Measurements from ENCODE around the gene LDLRAD4. TPM values are rescaled to one million over a fixed set of nuclear protein-coding genes. Genes with fewer than 3 reads are reported as not detected.

The LDLRAD4 gene
- total and polyA plus RNA-seq, 12 donors: 3.9 to 64.5 (median 36.0) TPM

- no peaks in the 10 kb centered on the region for H3K9me3 ChIP-seq (replicated peaks in 1 of 3)
- H3K27ac ChIP-seq: no peak overlapping the region
- WGBS, 4 donors: 89 to 96% (median 94%) methylated on average over 6 of the region's 6 CpGs
- no peak overlapping the region for H3K4me3 ChIP-seq
- H3K4me1 ChIP-seq (replicated peaks in 1 of 2): peaks cover 0 to 11% of the 10 kb centered on the region in 2 donors
- no peaks in the 10 kb centered on the region for H3K36me3 ChIP-seq (replicated peaks in 1 of 2)
- no peak for DNase-seq
- no peaks in the 10 kb centered on the region for H3K27me3 ChIP-seq
- TF ChIP-seq CTCF (IDR thresholded peaks at IDR 0.05) (no peak), POLR2A (IDR thresholded peaks at IDR 0.05) (no peak)
- intact Hi-C loops (cut with DNase I): no loop called here
Observed at GRCh38 chr18:13356032-13356431, 137.5 kb downstream of the LDLRAD4 start.

GRCh38 chr18:13357289-13357688 lies 138.7 kb downstream of the LDLRAD4 start:
- Histone ChIP-seq H3K4me3 (no peak overlapping the region), H3K4me1 (replicated peaks in 1 of 2) (peaks cover 0 to 16% of the 10 kb centered on the region in 2 donors), H3K36me3 (replicated peaks in 1 of 2) (no peaks in the 10 kb centered on the region), H3K27me3 (no peaks in the 10 kb centered on the region), H3K27ac (no peak overlapping the region), H3K9me3 (replicated peaks in 1 of 3) (no peaks in the 10 kb centered on the region)
- no peak for TF ChIP-seq POLR2A (IDR thresholded peaks at IDR 0.05)
- TF ChIP-seq CTCF (IDR thresholded peaks at IDR 0.05): no peak
- no peak for DNase-seq
- intact Hi-C loops (cut with DNase I): no loop called here

GRCh38 chr18:13359210-13359609 lies 140.7 kb downstream of the LDLRAD4 start:
- peak in 1 of 7 donors; percentile 46 for DNase-seq
- WGBS, 4 donors: 68 to 94% (median 83%) methylated on average over 2 of the region's 2 CpGs
- intact Hi-C loops (cut with DNase I): no loop called here
- Histone ChIP-seq H3K36me3 (replicated peaks in 1 of 2) (no peaks in the 10 kb centered on the region), H3K27me3 (no peaks in the 10 kb centered on the region), H3K9me3 (replicated peaks in 1 of 3) (no peaks in the 10 kb centered on the region), H3K4me3 (no peak overlapping the region), H3K4me1 (replicated peaks in 1 of 2) (peaks cover 9 to 15% of the 10 kb centered on the region in 2 donors), H3K27ac (no peak overlapping the region)
- TF ChIP-seq POLR2A (IDR thresholded peaks at IDR 0.05) (no peak), CTCF (IDR thresholded peaks at IDR 0.05) (no peak)

- Histone ChIP-seq H3K4me1 (replicated peaks in 1 of 2) (peaks cover 9 to 12% of the 10 kb centered on the region in 2 donors), H3K9me3 (replicated peaks in 1 of 3) (no peaks in the 10 kb centered on the region), H3K36me3 (replicated peaks in 1 of 2) (no peaks in the 10 kb centered on the region), H3K27me3 (no peaks in the 10 kb centered on the region), H3K4me3 (no peak overlapping the region), H3K27ac (no peak overlapping the region)
- intact Hi-C loops (cut with DNase I): no loop called here
- TF ChIP-seq POLR2A (IDR thresholded peaks at IDR 0.05): no peak
- no peak for TF ChIP-seq CTCF (IDR thresholded peaks at IDR 0.05)
- no peak for DNase-seq
- 93 to 97% (median 96%) methylated on average over 3 of the region's 3 CpGs for WGBS, 4 donors
Observed at GRCh38 chr18:13361431-13361830, 142.9 kb downstream of the LDLRAD4 start.
